AG09309 (cell line): Measurements from ENCODE around the gene TUBB1.
A peak's percentile ranks its signal among the peaks of the same experiment; 100 is the strongest.

ENCODE experiments used
- DNase-seq: peaks from one replicate; pipeline ENCODE4 v3.0.0-alpha.2; 2010; ENCODE audit warnings: low read depth
- H3K4me3 ChIP-seq: 2 replicates; pipeline ENCODE4 v1.5.1; 2011; ENCODE audit warnings: mild to moderate bottlenecking, low read depth, low read length, moderate library complexity; ENCODE audit not compliant: control insufficient read depth
- CTCF ChIP-seq: IDR thresholded peaks from 2 replicates; pipeline ENCODE4 v1.5.1; 2011; ENCODE audit warnings: mild to moderate bottlenecking, low read depth, low read length, inconsistent platforms; ENCODE audit not compliant: insufficient read depth, control insufficient read depth; ENCODE audit errors: missing control alignments

Gene TUBB1

GRCh38 chr20:59001449-59002171 lies 17.6 kb upstream of the TUBB1 start:
- DNase-seq: no peak
- no peak overlapping the region for H3K4me3 ChIP-seq
- TF ChIP-seq CTCF: no peak

GRCh38 chr20:59002388-59002787 lies 16.8 kb upstream of the TUBB1 start:
- H3K4me3 ChIP-seq: no peak overlapping the region
- no peak for TF ChIP-seq CTCF
- DNase-seq: no peak

- no peak for DNase-seq
- H3K4me3 ChIP-seq: no peak overlapping the region
- TF ChIP-seq CTCF: no peak
These were observed 16.3 kb upstream of the TUBB1 start for GRCh38 chr20:59002874-59003399.

- no peak for DNase-seq
- no peak overlapping the region for H3K4me3 ChIP-seq
- no peak for TF ChIP-seq CTCF
These were observed 15.3 kb upstream of the TUBB1 start for GRCh38 chr20:59003836-59004492.

- TF ChIP-seq CTCF: no peak
- no peak for DNase-seq
- no peak overlapping the region for H3K4me3 ChIP-seq
These were observed 14.8 kb upstream of the TUBB1 start for GRCh38 chr20:59004493-59004762.

- H3K4me3 ChIP-seq: peak overlapping the region; percentile 96
- DNase-seq: no peak
- no peak for TF ChIP-seq CTCF
These were observed 14.3 kb upstream of the TUBB1 start for GRCh38 chr20:59004763-59005522.
